ENCODE results near the gene PRPF19.
A peak's percentile ranks its signal among the peaks of the same experiment; 100 is the strongest.
"Not testable (repeated sequence)": the region's sequence is repeated elsewhere in the genome, so short reads cannot be mapped to it uniquely, and the experiment has no call there.

Gene PRPF19

GRCh38 chr11:60916669-60917206 is 10.4 kb upstream of the PRPF19 start:
- H3K4me1 ChIP-seq (ENCODE audit: control insufficient read depth, insufficient read depth, low read length) = peaks cover 11% of the 10 kb centered on the region
- H3K4me3 ChIP-seq (ENCODE audit: low read length) = no peak overlapping the region
- H3K27ac ChIP-seq (ENCODE audit: low read depth, low read length) = no peak overlapping the region
- peaks cover 16% of the 10 kb centered on the region for H3K36me3 ChIP-seq (ENCODE audit: control insufficient read depth, insufficient read depth, low read length)
- no peak overlapping the region for H3K9ac ChIP-seq (ENCODE audit: low read length)
- no peaks in the 10 kb centered on the region for H3K27me3 ChIP-seq (ENCODE audit: control insufficient read depth, insufficient read depth, low read length)

DNA sequence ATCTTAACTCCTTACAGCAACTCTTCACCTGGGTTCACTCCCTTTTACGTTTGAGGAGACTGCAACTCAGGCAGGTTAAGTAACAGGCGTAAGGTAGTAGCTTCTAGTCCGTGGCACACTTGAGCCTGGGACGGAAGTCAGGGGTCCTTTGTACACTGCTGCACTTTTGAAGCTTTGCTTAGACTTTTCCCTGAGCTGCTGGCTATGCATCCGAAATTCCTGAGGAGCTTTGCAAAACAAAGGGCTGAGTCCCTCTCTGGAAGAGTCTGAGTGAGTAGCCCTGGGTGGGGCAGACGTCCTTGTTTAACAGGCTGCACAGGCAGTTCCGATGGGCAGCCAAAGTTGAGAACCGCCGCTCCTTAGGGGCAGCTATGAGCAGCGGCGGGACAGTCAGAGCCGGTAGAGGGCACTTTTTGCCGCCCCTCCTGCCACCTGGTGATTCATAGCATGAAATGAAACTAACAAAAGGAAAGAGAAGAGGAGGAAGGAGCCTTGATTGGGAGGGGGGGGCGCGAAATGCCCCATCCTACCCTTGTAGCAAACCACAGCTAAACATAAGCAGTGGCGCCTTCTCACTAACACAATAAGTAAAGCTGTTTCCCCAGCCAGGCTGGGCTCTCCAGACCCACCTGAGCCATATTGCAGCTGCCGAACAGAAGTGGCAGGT is 9.0 kb upstream of the PRPF19 start:
- peaks cover 11% of the 10 kb centered on the region for H3K4me1 ChIP-seq (ENCODE audit: control insufficient read depth, insufficient read depth, low read length)

GRCh38 chr11:60914633-60915247 is 8.4 kb upstream of the PRPF19 start:
- peak overlapping the region; percentile 61 for H3K9ac ChIP-seq (ENCODE audit: low read length)
- no peaks in the 10 kb centered on the region for H3K27me3 ChIP-seq (ENCODE audit: control insufficient read depth, insufficient read depth, low read length)
- H3K36me3 ChIP-seq (ENCODE audit: control insufficient read depth, insufficient read depth, low read length) = no peaks in the 10 kb centered on the region
- peak overlapping the region; percentile 88 for H3K27ac ChIP-seq (ENCODE audit: low read depth, low read length)
- H3K4me1 ChIP-seq (ENCODE audit: control insufficient read depth, insufficient read depth, low read length) = peaks cover 11% of the 10 kb centered on the region
- H3K4me3 ChIP-seq (ENCODE audit: low read length) = peak overlapping the region; percentile 92

More for the DNA sequence above, 9.0 kb upstream of the PRPF19 start:
- H3K27me3 ChIP-seq (ENCODE audit: control insufficient read depth, insufficient read depth, low read length) = no peaks in the 10 kb centered on the region
- peak overlapping the region; percentile 92 for H3K4me3 ChIP-seq (ENCODE audit: low read length)
- H3K9ac ChIP-seq (ENCODE audit: low read length) = peak overlapping the region; percentile 49
- peak overlapping the region; percentile 15 for H3K27ac ChIP-seq (ENCODE audit: low read depth, low read length)
- peaks cover 5% of the 10 kb centered on the region for H3K36me3 ChIP-seq (ENCODE audit: control insufficient read depth, insufficient read depth, low read length)

GRCh38 chr11:60913793-60914632 is 7.6 kb upstream of the PRPF19 start, which contains the start of gene TMEM109:
TMEM109 (plus strand) TSS chr11:60914158; CDS start chr11:60919694, 5,536 bp downstream.
- H3K27me3 ChIP-seq (ENCODE audit: control insufficient read depth, insufficient read depth, low read length) = no peaks in the 10 kb centered on the region
- H3K36me3 ChIP-seq (ENCODE audit: control insufficient read depth, insufficient read depth, low read length) = no peaks in the 10 kb centered on the region
- peak within 1 kb of the TSS; percentile 68 for H3K9ac ChIP-seq (ENCODE audit: low read length)
- peak within 1 kb of the TSS; percentile 92 for H3K4me3 ChIP-seq (ENCODE audit: low read length)
- H3K4me1 ChIP-seq (ENCODE audit: control insufficient read depth, insufficient read depth, low read length) = peaks cover 11% of the 10 kb centered on the region
- peak within 1 kb of the TSS; percentile 88 for H3K27ac ChIP-seq (ENCODE audit: low read depth, low read length)

- H3K36me3 ChIP-seq (ENCODE audit: control insufficient read depth, insufficient read depth, low read length) = no peaks in the 10 kb centered on the region
- H3K27me3 ChIP-seq (ENCODE audit: control insufficient read depth, insufficient read depth, low read length) = no peaks in the 10 kb centered on the region
- peaks cover 11% of the 10 kb centered on the region for H3K4me1 ChIP-seq (ENCODE audit: control insufficient read depth, insufficient read depth, low read length)
- H3K4me3 ChIP-seq (ENCODE audit: low read length) = peak overlapping the region; percentile 92
- peak overlapping the region; percentile 88 for H3K27ac ChIP-seq (ENCODE audit: low read depth, low read length)
- no peak overlapping the region for H3K9ac ChIP-seq (ENCODE audit: low read length)
Measured at GRCh38 chr11:60912851-60913528, 6.6 kb upstream of the PRPF19 start.

DNA sequence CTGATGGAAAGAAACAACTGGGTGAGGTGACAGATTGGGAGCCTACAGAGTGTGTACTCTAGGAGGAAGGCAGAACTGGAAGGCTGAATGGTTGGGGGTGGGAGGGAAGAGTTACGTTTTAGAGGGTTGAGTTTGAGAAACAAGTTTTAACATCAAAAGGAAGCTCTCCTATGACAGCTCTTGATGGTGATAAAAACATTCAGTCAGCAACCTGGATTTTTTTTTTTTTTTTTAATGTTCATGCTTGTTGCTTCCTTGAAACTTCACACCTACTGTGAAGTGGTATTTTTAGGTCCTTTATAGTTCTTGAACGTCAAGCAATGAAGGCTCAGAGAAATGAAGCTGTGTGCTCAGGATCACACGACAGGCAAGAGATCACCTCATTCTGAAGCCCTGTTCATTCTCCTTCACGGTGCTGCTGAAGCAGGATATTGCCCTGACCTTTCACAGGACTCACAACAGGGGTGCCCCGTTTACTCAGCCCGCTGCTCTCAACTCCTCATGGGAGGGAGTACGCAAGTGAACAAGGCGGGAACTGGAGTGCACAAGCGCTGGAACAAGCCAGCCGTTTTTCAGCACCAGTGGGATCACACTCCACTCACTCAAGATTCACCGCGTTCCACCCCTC is 6.0 kb upstream of the PRPF19 start:
- no peak overlapping the region for H3K4me3 ChIP-seq (ENCODE audit: low read length)
- H3K9ac ChIP-seq (ENCODE audit: low read length) = no peak overlapping the region
- H3K27me3 ChIP-seq (ENCODE audit: control insufficient read depth, insufficient read depth, low read length) = no peaks in the 10 kb centered on the region
- H3K4me1 ChIP-seq (ENCODE audit: control insufficient read depth, insufficient read depth, low read length) = peaks cover 11% of the 10 kb centered on the region
- H3K36me3 ChIP-seq (ENCODE audit: control insufficient read depth, insufficient read depth, low read length) = no peaks in the 10 kb centered on the region
- H3K27ac ChIP-seq (ENCODE audit: low read depth, low read length) = no peak overlapping the region

GRCh38 chr11:60910711-60911380 is 4.5 kb upstream of the PRPF19 start:
- Histone ChIP-seq H3K4me3 (ENCODE audit: low read length) (no peak overlapping the region), H3K9ac (ENCODE audit: low read length) (no peak overlapping the region), H3K4me1 (ENCODE audit: control insufficient read depth, insufficient read depth, low read length) (peaks cover 10% of the 10 kb centered on the region), H3K27ac (ENCODE audit: low read depth, low read length) (no peak overlapping the region), H3K36me3 (ENCODE audit: control insufficient read depth, insufficient read depth, low read length) (no peaks in the 10 kb centered on the region), H3K27me3 (ENCODE audit: control insufficient read depth, insufficient read depth, low read length) (no peaks in the 10 kb centered on the region)

DNA sequence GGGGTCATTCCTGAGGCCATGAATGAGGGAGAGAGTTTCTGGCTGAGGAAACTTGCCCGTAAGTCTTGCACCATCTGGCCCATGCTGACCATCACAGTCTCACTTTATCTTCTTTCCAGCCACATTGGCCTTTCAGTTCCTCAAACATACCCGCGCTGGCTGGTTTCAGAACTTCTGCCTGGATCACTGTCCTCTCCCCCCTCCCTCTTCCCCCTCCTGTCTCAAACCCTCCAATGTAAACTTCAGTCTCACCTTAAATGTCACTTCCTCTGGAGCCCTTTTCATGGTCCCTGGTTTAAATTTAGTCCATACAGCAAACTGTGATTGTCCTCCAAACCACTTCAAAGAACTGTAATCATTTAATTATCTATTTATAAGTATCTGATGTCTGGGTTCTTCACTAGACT is 3.9 kb upstream of the PRPF19 start:
- Histone ChIP-seq H3K36me3 (ENCODE audit: control insufficient read depth, insufficient read depth, low read length) (no peaks in the 10 kb centered on the region), H3K9ac (ENCODE audit: low read length) (no peak overlapping the region), H3K27ac (ENCODE audit: low read depth, low read length) (no peak overlapping the region), H3K4me1 (ENCODE audit: control insufficient read depth, insufficient read depth, low read length) (peaks cover 10% of the 10 kb centered on the region), H3K27me3 (ENCODE audit: control insufficient read depth, insufficient read depth, low read length) (no peaks in the 10 kb centered on the region), H3K4me3 (ENCODE audit: low read length) (no peak overlapping the region)

- not testable (repeated sequence) for H3K27ac ChIP-seq (ENCODE audit: low read depth, low read length); H3K9ac ChIP-seq (ENCODE audit: low read length); H3K36me3 ChIP-seq (ENCODE audit: control insufficient read depth, insufficient read depth, low read length); H3K27me3 ChIP-seq (ENCODE audit: control insufficient read depth, insufficient read depth, low read length); H3K4me3 ChIP-seq (ENCODE audit: low read length)
- H3K4me1 ChIP-seq (ENCODE audit: control insufficient read depth, insufficient read depth, low read length) = peaks cover 11% of the 10 kb centered on the region
Measured at GRCh38 chr11:60909680-60910280, 3.4 kb upstream of the PRPF19 start.

DNA sequence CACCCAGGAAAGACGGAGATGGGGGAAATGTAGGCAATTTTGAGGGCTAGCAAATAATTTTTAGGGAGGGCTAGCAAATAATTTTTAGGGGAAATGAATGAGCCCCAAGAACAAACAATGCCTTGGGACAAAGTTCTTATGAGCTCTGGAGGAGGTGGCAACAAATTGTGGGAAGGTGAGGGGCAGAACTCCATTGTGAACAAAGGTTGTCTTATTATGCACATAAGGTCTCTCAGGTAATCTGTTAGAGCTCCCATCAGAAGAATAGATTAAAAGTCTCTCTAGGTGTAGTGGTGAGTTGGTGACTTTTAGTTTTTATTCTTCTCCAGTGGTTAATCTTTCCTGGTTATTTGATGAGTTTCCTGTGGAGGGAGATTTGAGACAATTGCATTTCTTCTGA is 2.4 kb upstream of the PRPF19 start:
- Histone ChIP-seq H3K36me3 (ENCODE audit: control insufficient read depth, insufficient read depth, low read length) (no peaks in the 10 kb centered on the region), H3K4me1 (ENCODE audit: control insufficient read depth, insufficient read depth, low read length) (peaks cover 11% of the 10 kb centered on the region)

DNA sequence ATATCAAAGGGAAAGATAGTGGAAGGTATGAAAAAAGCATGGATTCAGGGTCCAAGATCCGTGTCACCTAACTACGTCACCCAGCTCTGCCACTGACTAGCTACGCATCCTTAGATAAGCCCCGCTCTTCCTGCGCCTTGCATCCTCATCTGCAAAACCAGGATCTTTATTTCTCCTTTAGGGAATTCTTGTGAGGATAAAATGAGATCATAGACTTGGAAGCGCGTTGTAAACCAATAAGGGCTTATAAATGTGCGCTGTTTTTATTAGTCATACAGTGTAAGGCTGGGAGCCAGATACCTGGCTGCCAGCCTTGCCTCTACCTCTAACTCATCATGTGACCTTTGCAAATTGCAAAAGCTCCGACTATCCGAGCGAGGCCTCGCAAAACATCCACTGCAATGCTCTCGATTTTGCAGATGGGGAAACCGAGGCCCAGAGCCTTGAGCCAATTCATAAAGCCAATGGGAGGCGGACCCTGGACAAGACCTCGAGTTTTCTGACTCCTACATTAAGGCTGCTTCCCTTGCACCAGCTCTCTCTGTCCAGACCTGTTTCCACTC is 753 bp downstream of the PRPF19 start:
- H3K36me3 ChIP-seq (ENCODE audit: control insufficient read depth, insufficient read depth, low read length) = peaks cover 15% of the 10 kb centered on the region
- peak overlapping the region; percentile 87 for H3K27ac ChIP-seq (ENCODE audit: low read depth, low read length)
- H3K4me1 ChIP-seq (ENCODE audit: control insufficient read depth, insufficient read depth, low read length) = peaks cover 8% of the 10 kb centered on the region
- H3K27me3 ChIP-seq (ENCODE audit: control insufficient read depth, insufficient read depth, low read length) = no peaks in the 10 kb centered on the region
- peak overlapping the region; percentile 64 for H3K9ac ChIP-seq (ENCODE audit: low read length)
- peak overlapping the region; percentile 77 for H3K4me3 ChIP-seq (ENCODE audit: low read length)

More for the DNA sequence above, 2.4 kb upstream of the PRPF19 start:
- Histone ChIP-seq H3K9ac (ENCODE audit: low read length) (no peak overlapping the region), H3K27me3 (ENCODE audit: control insufficient read depth, insufficient read depth, low read length) (no peaks in the 10 kb centered on the region), H3K4me3 (ENCODE audit: low read length) (no peak overlapping the region), H3K27ac (ENCODE audit: low read depth, low read length) (no peak overlapping the region)
